SK-N-SH (cell line): ENCODE results near the gene UBASH3B. TPM values are rescaled to one million over a fixed set of nuclear protein-coding genes. Genes with fewer than 3 reads are reported as not detected.

ENCODE experiments used
- CTCF ChIA-PET: fragments of 300-600, 350-600 bp; formaldehyde crosslinking; extraction: SDS; loops from one replicate; lab custom pipeline; 2021; lab: Yijun Ruan, JAX
- POLR2A ChIA-PET: fragments of 350-600 bp; sonication (Branson Sonifier 250); formaldehyde crosslinking; extraction: SDS; loops from one replicate; lab custom pipeline; 2020; ENCODE audit warnings: antibody characterized with exemption, inconsistent platforms; lab: Yijun Ruan, JAX
- DNase-seq: peaks from one replicate; pipeline ENCODE4 v3.0.0; 2012
- H2AFZ ChIP-seq: fragments of 200-600 bp; sonication (generic); 2 replicates; pipeline ENCODE4 v1.8.1; 2016; ENCODE audit warnings: antibody characterized with exemption, mild to moderate bottlenecking, low read depth
- H3F3A ChIP-seq: fragments of 200-600 bp; sonication (generic); replicated peaks from 2 replicates; pipeline ENCODE3; 2016; ENCODE audit warnings: antibody characterized with exemption, mild to moderate bottlenecking; ENCODE audit not compliant: insufficient read depth
- H3K27ac ChIP-seq, 2 experiments: fragments of 200-500 bp in 1 of 2; fragments of 200-600 bp in 1 of 2; sonication (Bioruptor generic) in 1 of 2; sonication (generic), shearing (Covaris generic) in 1 of 2; 2 replicates each; pipeline versions ENCODE4 v1.5.1 to v1.6.1; 2014 to 2016; ENCODE audit warnings: low read depth in 2 of 2, inconsistent platforms in 1 of 2, low read length in 1 of 2, mild to moderate bottlenecking in 1 of 2, mixed read lengths in 1 of 2
- H3K27me3 ChIP-seq: fragments of 200-600 bp; sonication (generic), shearing (Covaris generic); 2 replicates; pipeline ENCODE4 v1.6.1; 2016; ENCODE audit warnings: mixed run types; ENCODE audit not compliant: insufficient read depth
- H3K36me3 ChIP-seq, 2 experiments: fragments of 200-500 bp in 1 of 2; fragments of 200-600 bp in 1 of 2; sonication (Bioruptor generic) in 1 of 2; sonication (generic) in 1 of 2; replicated peaks in 1 of 2; 2 replicates each; pipeline versions ENCODE3 to v1.5.1; 2014 to 2016; ENCODE audit warnings: low read length in 1 of 2, mild to moderate bottlenecking in 1 of 2; ENCODE audit not compliant: insufficient read depth in 2 of 2, control insufficient read depth in 1 of 2
- H3K4me1 ChIP-seq, 2 experiments: fragments of 200-500 bp in 1 of 2; fragments of 200-600 bp in 1 of 2; sonication (Bioruptor generic) in 1 of 2; sonication (generic), shearing (Covaris generic) in 1 of 2; 2 replicates each; pipeline versions ENCODE4 v1.5.1 to v1.6.1; 2014 to 2016; ENCODE audit warnings: low read depth in 1 of 2, low read length in 1 of 2, mixed run types in 1 of 2; ENCODE audit not compliant: insufficient read depth in 2 of 2, control insufficient read depth in 1 of 2
- H3K4me2 ChIP-seq: fragments of 200-600 bp; sonication (generic), shearing (Covaris generic); 2 replicates; pipeline ENCODE4 v1.6.1; 2017; ENCODE audit warnings: mixed run types
- H3K4me3 ChIP-seq, 2 experiments: fragments of 200-500 bp in 1 of 2; fragments of 200-600 bp in 1 of 2; sonication (Bioruptor generic) in 1 of 2; sonication (generic), shearing (Covaris generic) in 1 of 2; 2 replicates each; pipeline versions ENCODE4 v1.5.1 to v1.8.1; 2014 to 2016; ENCODE audit warnings: low read depth in 2 of 2, inconsistent platforms in 1 of 2, low read length in 1 of 2, mild to moderate bottlenecking in 1 of 2, mixed read lengths in 1 of 2, moderate library complexity in 1 of 2
- H3K79me2 ChIP-seq: fragments of 200-600 bp; sonication (generic); 2 replicates; pipeline ENCODE4 v1.8.1; 2017; ENCODE audit warnings: mild to moderate bottlenecking; ENCODE audit not compliant: insufficient read depth
- H3K9ac ChIP-seq: fragments of 200-600 bp; sonication (generic); 2 replicates; pipeline ENCODE4 v1.6.1; 2017; ENCODE audit warnings: mixed run types
- H3K9me2 ChIP-seq: fragments of 200-600 bp; sonication (generic); 2 replicates; pipeline ENCODE4 v1.6.1; 2017; ENCODE audit warnings: mixed run types
- H3K9me3 ChIP-seq: fragments of 200-600 bp; sonication (generic); 2 replicates; pipeline ENCODE4 v1.6.1; 2017; ENCODE audit warnings: mixed run types, mild to moderate bottlenecking, moderate library complexity
- H4K20me1 ChIP-seq: fragments of 200-600 bp; sonication (generic); 2 replicates; pipeline ENCODE4 v1.6.1; 2017; ENCODE audit warnings: mild to moderate bottlenecking, mixed run types; ENCODE audit not compliant: insufficient read depth
- ELF1 ChIP-seq: IDR thresholded peaks from 2 replicates; pipeline ENCODE4 v1.4.0; 2012
- EP300 ChIP-seq, 2 experiments: IDR thresholded peaks; 2 replicates each; pipeline versions ENCODE4 v1.4.0 to v1.6.1; 2012; ENCODE audit warnings: borderline replicate concordance in 1 of 2, low read depth in 1 of 2, low read length in 1 of 2
- FOXJ3 ChIP-seq: sonication (generic); formaldehyde crosslinking; IDR thresholded peaks from 2 replicates; pipeline ENCODE4 v1.5.1; 2020; ENCODE audit warnings: mild to moderate bottlenecking, missing genetic modification reagents
- GABPA ChIP-seq: IDR thresholded peaks from 2 replicates; pipeline ENCODE4 v1.4.0; 2012; ENCODE audit warnings: low read depth, mild to moderate bottlenecking
- GATA2 ChIP-seq: sonication (generic); formaldehyde crosslinking; IDR thresholded peaks from 2 replicates; pipeline ENCODE4 v1.5.0; 2020; ENCODE audit warnings: mild to moderate bottlenecking, missing genetic modification reagents
- NFIC ChIP-seq: IDR thresholded peaks from 2 replicates; pipeline ENCODE4 v1.4.0; 2012; ENCODE audit warnings: borderline replicate concordance
- TCF12 ChIP-seq: IDR thresholded peaks from 2 replicates; pipeline ENCODE4 v1.4.0; 2012
- TEAD4 ChIP-seq: IDR thresholded peaks from 2 replicates; pipeline ENCODE4 v1.4.0; 2012; ENCODE audit warnings: mild to moderate bottlenecking, borderline replicate concordance; ENCODE audit not compliant: insufficient read depth
- WGBS: methylation state at CpG from one replicate; pipeline ENCODE4 v1.1.6; 2017; ENCODE audit warnings: low lambda C conversion rate; 5-methylcytosine and 5-hydroxymethylcytosine counted together
- polyA plus RNA-seq, 3 experiments: library from polyadenylated mRNA; depleted of rRNA; stranded (reverse); fragments of >200 nt; gene quantifications; 2 replicates each; pipeline ENCODE4 v1.2.3, GENCODE V29; 2012
- TF ChIP-seq, protein P1 (sequence below): fragments of 150-350 bp; IDR thresholded peaks from 2 replicates; pipeline ENCODE4 v1.6.1; 2016; ENCODE audit warnings: mild to moderate bottlenecking, low read depth, low read length
- TF ChIP-seq, protein P2 (sequence below): IDR thresholded peaks from 2 replicates; pipeline ENCODE4 v1.6.1; 2012; ENCODE audit warnings: mild to moderate bottlenecking, low read depth, low read length, moderate library complexity
- TF ChIP-seq, protein P3 (sequence below): IDR thresholded peaks from 2 replicates; pipeline ENCODE4 v1.4.0; 2012; ENCODE audit warnings: low read depth, borderline replicate concordance

The UBASH3B gene
- polyA plus RNA-seq, 1 of the 3 experiments (the other 2 are of a cell fraction), result 10.4 TPM

DNA sequence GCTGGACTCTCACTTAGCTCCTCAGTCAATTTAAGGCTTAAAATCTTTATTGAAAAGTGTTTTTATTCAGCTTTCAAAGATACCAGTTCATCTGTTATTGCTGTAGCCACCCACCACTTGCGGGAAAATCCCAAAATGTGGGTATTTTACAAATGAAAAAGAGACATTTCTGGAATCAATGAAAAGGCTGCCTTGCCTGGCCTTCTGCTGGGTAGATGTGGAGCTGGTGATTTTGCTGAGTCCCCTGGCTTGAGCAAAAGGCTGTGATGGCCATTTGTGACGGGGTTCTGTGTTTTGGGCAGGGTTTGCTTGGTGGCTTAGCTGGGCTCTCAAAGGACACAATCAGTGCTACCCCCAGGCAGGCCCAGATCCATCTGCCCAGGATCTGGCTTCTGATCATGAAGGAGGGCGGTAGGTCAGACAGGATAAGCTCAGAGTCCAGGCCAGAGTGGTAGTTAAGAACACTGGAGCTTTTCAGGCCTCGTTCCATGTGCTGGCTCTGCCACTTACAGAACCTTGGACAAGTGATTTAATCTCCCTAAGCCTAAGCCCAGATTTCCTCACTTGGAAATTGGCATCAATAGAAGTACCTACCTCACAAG is 36.1 kb downstream of the UBASH3B start (continued):
- TF ChIP-seq, protein P1, sequence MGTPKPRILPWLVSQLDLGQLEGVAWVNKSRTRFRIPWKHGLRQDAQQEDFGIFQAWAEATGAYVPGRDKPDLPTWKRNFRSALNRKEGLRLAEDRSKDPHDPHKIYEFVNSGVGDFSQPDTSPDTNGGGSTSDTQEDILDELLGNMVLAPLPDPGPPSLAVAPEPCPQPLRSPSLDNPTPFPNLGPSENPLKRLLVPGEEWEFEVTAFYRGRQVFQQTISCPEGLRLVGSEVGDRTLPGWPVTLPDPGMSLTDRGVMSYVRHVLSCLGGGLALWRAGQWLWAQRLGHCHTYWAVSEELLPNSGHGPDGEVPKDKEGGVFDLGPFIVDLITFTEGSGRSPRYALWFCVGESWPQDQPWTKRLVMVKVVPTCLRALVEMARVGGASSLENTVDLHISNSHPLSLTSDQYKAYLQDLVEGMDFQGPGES, result no peak
- no peak for TF ChIP-seq TCF12
- TF ChIP-seq NFIC, result no peak
- TF ChIP-seq, protein P2, sequence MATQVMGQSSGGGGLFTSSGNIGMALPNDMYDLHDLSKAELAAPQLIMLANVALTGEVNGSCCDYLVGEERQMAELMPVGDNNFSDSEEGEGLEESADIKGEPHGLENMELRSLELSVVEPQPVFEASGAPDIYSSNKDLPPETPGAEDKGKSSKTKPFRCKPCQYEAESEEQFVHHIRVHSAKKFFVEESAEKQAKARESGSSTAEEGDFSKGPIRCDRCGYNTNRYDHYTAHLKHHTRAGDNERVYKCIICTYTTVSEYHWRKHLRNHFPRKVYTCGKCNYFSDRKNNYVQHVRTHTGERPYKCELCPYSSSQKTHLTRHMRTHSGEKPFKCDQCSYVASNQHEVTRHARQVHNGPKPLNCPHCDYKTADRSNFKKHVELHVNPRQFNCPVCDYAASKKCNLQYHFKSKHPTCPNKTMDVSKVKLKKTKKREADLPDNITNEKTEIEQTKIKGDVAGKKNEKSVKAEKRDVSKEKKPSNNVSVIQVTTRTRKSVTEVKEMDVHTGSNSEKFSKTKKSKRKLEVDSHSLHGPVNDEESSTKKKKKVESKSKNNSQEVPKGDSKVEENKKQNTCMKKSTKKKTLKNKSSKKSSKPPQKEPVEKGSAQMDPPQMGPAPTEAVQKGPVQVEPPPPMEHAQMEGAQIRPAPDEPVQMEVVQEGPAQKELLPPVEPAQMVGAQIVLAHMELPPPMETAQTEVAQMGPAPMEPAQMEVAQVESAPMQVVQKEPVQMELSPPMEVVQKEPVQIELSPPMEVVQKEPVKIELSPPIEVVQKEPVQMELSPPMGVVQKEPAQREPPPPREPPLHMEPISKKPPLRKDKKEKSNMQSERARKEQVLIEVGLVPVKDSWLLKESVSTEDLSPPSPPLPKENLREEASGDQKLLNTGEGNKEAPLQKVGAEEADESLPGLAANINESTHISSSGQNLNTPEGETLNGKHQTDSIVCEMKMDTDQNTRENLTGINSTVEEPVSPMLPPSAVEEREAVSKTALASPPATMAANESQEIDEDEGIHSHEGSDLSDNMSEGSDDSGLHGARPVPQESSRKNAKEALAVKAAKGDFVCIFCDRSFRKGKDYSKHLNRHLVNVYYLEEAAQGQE, result no peak
- TF ChIP-seq GABPA, result no peak
- TF ChIP-seq FOXJ3 (CRISPR knock-in tag), result no peak

DNA sequence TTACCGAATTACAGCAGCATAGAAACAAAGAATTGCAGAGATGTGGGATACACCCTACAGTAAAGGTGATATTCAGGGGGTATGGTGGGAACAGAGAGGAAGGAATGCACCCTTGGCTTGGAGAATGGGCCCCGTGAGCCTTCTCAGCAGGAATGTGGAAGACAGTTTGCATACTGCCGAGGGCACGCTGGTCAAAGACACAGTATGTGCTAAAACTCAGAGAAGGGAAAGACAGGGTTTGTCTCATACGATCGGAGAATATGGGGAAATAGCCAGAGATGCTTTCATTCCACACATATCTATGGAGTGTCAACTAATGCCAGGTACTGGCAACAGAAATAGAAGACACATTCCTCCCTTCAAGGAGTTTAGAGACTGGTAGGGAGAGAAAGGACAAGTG is 36.9 kb downstream of the UBASH3B start:
- DNase-seq, result no peak
- peaks cover 0 to 5% of the 10 kb centered on the region in 2 experiments for H3K36me3 ChIP-seq
- H3K4me1 ChIP-seq, result peaks cover 5 to 11% of the 10 kb centered on the region in 2 experiments; a peak in 2 of 4 replicates
- no peaks in the 10 kb centered on the region for H3K27me3 ChIP-seq
- no peaks in the 10 kb centered on the region for H3F3A ChIP-seq
- ChIA-PET CTCF (interaction anchor here (2.0 kb wide), 1 partner anchor 11 kb away, joined by 6 read pairs; no protein-coding TSS in a partner anchor), POLR2A (no interaction called here)
- no peak overlapping the region for H2AFZ ChIP-seq
- no peak overlapping the region for H3K27ac ChIP-seq
- H3K79me2 ChIP-seq, result peaks cover 60% of the 10 kb centered on the region; the same call in 1 of the 2 replicates
- H4K20me1 ChIP-seq, result no peaks in the 10 kb centered on the region
- H3K4me3 ChIP-seq, result no peak overlapping the region
- H3K9me3 ChIP-seq, result no peaks in the 10 kb centered on the region
- TF ChIP-seq, protein P3, sequence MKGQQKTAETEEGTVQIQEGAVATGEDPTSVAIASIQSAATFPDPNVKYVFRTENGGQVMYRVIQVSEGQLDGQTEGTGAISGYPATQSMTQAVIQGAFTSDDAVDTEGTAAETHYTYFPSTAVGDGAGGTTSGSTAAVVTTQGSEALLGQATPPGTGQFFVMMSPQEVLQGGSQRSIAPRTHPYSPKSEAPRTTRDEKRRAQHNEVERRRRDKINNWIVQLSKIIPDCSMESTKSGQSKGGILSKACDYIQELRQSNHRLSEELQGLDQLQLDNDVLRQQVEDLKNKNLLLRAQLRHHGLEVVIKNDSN, result no peak
- TF ChIP-seq GATA2 (CRISPR knock-in tag) (no peak), EP300 (IDR thresholded peaks at IDR 0.05; ENCODE audit: borderline replicate concordance in 1 of 2, low read depth in 1 of 2, low read length in 1 of 2) (no peak), ELF1 (no peak), TEAD4 (no peak)
- no peaks in the 10 kb centered on the region for H3K9me2 ChIP-seq
- H3K4me2 ChIP-seq, result no peak overlapping the region
- 91% methylated on average over 6 of the region's 6 CpGs for WGBS
- H3K9ac ChIP-seq, result no peak overlapping the region
